GM12878 (cell line): ENCODE results near the gene PTPRN2. TPM values are rescaled to one million over a fixed set of nuclear protein-coding genes. Genes with fewer than 3 reads are reported as not detected.

ENCODE experiments used
- ATAC-seq: fragments of 200-7000 bp; cut with Tn5 transposase; 3 replicates; pipeline ENCODE4 v1.9.1; 2020; ENCODE audit warnings: mild to moderate bottlenecking, moderate library complexity
- BruUV-seq: library from RNA; stranded (reverse); fragments of 400-500 nt; replicated peaks from 2 replicates; lab custom pipeline; 2021; lab: Mats Ljungman, UMichigan
- CTCF ChIA-PET: fragments of 300-600 bp; sonication (Branson Sonifier 250); formaldehyde crosslinking; extraction: SDS; loops from one replicate; lab custom pipeline; 2021; ENCODE audit warnings: inconsistent platforms; lab: Yijun Ruan, JAX
- POLR2A ChIA-PET: fragments of 350-600 bp; formaldehyde crosslinking; extraction: SDS; loops from one replicate; lab custom pipeline; 2021; ENCODE audit warnings: inconsistent platforms; lab: Charles Lee
- RAD21 ChIA-PET: fragments of 300-600 bp; sonication (Branson Sonifier 250); formaldehyde crosslinking; loops from one replicate; lab custom pipeline; 2023; ENCODE audit warnings: antibody characterized with exemption; ENCODE audit not compliant: unreplicated experiment; lab: Charles Lee
- SMC1A ChIA-PET: fragments of 300-600 bp; sonication (Branson Sonifier 250); formaldehyde crosslinking; loops from one replicate; lab custom pipeline; 2023; ENCODE audit not compliant: unreplicated experiment, uncharacterized antibody; lab: Charles Lee
- DNase-seq: peaks from one replicate; pipeline ENCODE4 v3.0.0-alpha.2; 2011; ENCODE audit warnings: low read depth, low spot score
- FAIRE-seq: peaks from 3 replicates; lab custom pipeline; 2011; peaks lifted over from hg19 to GRCh38; lab: Jason Lieb, UNC
- H2AFZ ChIP-seq: 2 replicates; pipeline ENCODE4 v1.6.0; 2011; ENCODE audit warnings: low read depth, low read length, control low read depth; ENCODE audit not compliant: control insufficient read depth
- H3K27ac ChIP-seq: 2 replicates; pipeline ENCODE4 v1.5.1; 2011; ENCODE audit warnings: control low read depth; ENCODE audit not compliant: control insufficient read depth, insufficient read depth
- H3K27me3 ChIP-seq, 2 experiments: replicated peaks in 1 of 2; 2 replicates each; pipeline versions ENCODE4 v1.6.0 to v1.6.1; 2011; ENCODE audit warnings: low read length in 1 of 2; ENCODE audit not compliant: control insufficient read depth in 2 of 2, insufficient read depth in 2 of 2
- H3K36me3 ChIP-seq, 2 experiments: 2 replicates each; pipeline ENCODE4 v1.5.1; 2011; ENCODE audit warnings: low read length in 1 of 2; ENCODE audit not compliant: control insufficient read depth in 2 of 2, insufficient read depth in 2 of 2
- H3K4me1 ChIP-seq: 2 replicates; pipeline ENCODE4 v1.6.1; 2011; ENCODE audit warnings: mild to moderate bottlenecking, low read length, moderate library complexity, mixed read lengths; ENCODE audit not compliant: control insufficient read depth, insufficient read depth
- H3K4me2 ChIP-seq: 2 replicates; pipeline ENCODE4 v1.6.0; 2011; ENCODE audit warnings: control low read depth; ENCODE audit not compliant: control insufficient read depth, insufficient read depth
- H3K4me3 ChIP-seq: fragments of 200-600 bp; sonication (generic); 2 replicates; pipeline ENCODE4 v1.5.1; 2016
- H3K79me2 ChIP-seq: 2 replicates; pipeline ENCODE4 v1.6.0; 2011; ENCODE audit warnings: low read length; ENCODE audit not compliant: control insufficient read depth, insufficient read depth
- H3K9ac ChIP-seq: 2 replicates; pipeline ENCODE4 v1.8.0; 2011; ENCODE audit warnings: low read length, control low read depth, mixed read lengths; ENCODE audit not compliant: control insufficient read depth, insufficient read depth
- H3K9me3 ChIP-seq: replicated peaks from 3 replicates; pipeline ENCODE4 v1.5.1; 2011; ENCODE audit warnings: mild to moderate bottlenecking, low read length; ENCODE audit not compliant: control insufficient read depth, insufficient read depth
- H4K20me1 ChIP-seq: 2 replicates; pipeline ENCODE4 v1.6.0; 2011; ENCODE audit not compliant: control insufficient read depth, insufficient read depth
- ASH2L ChIP-seq: fragments of 300-600, 200-600 bp; sonication (generic); IDR thresholded peaks from 2 replicates; pipeline ENCODE4 v1.6.1; 2017; ENCODE audit warnings: low read depth, mild to moderate bottlenecking, borderline replicate concordance
- CBFB ChIP-seq: IDR thresholded peaks from 2 replicates; pipeline ENCODE4 v1.6.1; 2016; ENCODE audit warnings: antibody characterized with exemption, low read depth
- CBX5 ChIP-seq: sonication (generic); IDR thresholded peaks from 2 replicates; pipeline ENCODE4 v1.6.1; 2016; ENCODE audit warnings: low read depth, moderate library complexity, mild to moderate bottlenecking, inconsistent platforms
- CHD2 ChIP-seq: IDR thresholded peaks from 2 replicates; pipeline ENCODE4 v1.6.1; 2011; ENCODE audit warnings: low read depth, low read length, improper control_type of control experiment, borderline replicate concordance
- CHD4 ChIP-seq: fragments of 200-600 bp; sonication (generic); IDR thresholded peaks from 2 replicates; pipeline ENCODE4 v1.6.1; 2016; ENCODE audit warnings: mild to moderate bottlenecking
- FOXK2 ChIP-seq: fragments of 450-650 bp; IDR thresholded peaks from 2 replicates; pipeline ENCODE4 v1.6.1; 2017; ENCODE audit warnings: mild to moderate bottlenecking, moderate library complexity
- GATAD2B ChIP-seq: fragments of 450-650 bp; conservative IDR thresholded peaks from 2 replicates; pipeline ENCODE4 v1.6.1; 2017; ENCODE audit warnings: low read depth, mild to moderate bottlenecking, moderate library complexity
- LARP7 ChIP-seq: fragments of 450-650 bp; IDR thresholded peaks from 2 replicates; pipeline ENCODE4 v1.6.1; 2017; ENCODE audit warnings: mild to moderate bottlenecking
- NR2C1 ChIP-seq: fragments of 450-650 bp; IDR thresholded peaks from 2 replicates; pipeline ENCODE4 v1.6.1; 2017; ENCODE audit warnings: antibody characterized with exemption, mild to moderate bottlenecking, moderate library complexity
- PBX3 ChIP-seq: IDR thresholded peaks from 2 replicates; pipeline ENCODE4 v1.6.1; 2011; ENCODE audit warnings: mild to moderate bottlenecking, low read depth, low read length, moderate library complexity; ENCODE audit not compliant: insufficient replicate concordance
- RAD21 ChIP-seq: IDR thresholded peaks from 2 replicates; pipeline ENCODE4 v1.6.1; 2011; ENCODE audit warnings: mild to moderate bottlenecking, low read depth, low read length, moderate library complexity; ENCODE audit not compliant: insufficient read depth
- RAD51 ChIP-seq: fragments of 450-650 bp; IDR thresholded peaks from 2 replicates; pipeline ENCODE4 v1.6.1; 2016; ENCODE audit warnings: moderate library complexity, mild to moderate bottlenecking, inconsistent platforms
- SIX5 ChIP-seq: IDR thresholded peaks from 2 replicates; pipeline ENCODE4 v1.6.1; 2011; ENCODE audit warnings: mild to moderate bottlenecking, low read depth, low read length, moderate library complexity; ENCODE audit not compliant: severe bottlenecking
- SREBF2 ChIP-seq: IDR thresholded peaks from 2 replicates; pipeline ENCODE4 v1.6.1; 2012; ENCODE audit warnings: mild to moderate bottlenecking, low read length
- ZNF207 ChIP-seq: fragments of 450-650 bp; IDR thresholded peaks from 2 replicates; pipeline ENCODE4 v1.6.1; 2014; ENCODE audit warnings: antibody characterized with exemption, mild to moderate bottlenecking, borderline replicate concordance
- WGBS: methylation state at CpG from one replicate; pipeline ENCODE4 v1.1.6; 2016; ENCODE audit warnings: low lambda C conversion rate; ENCODE audit not compliant: insufficient replicate concordance, insufficient coverage; ENCODE audit errors: missing lambda C conversion rate; 5-methylcytosine and 5-hydroxymethylcytosine counted together
- in situ Hi-C: fragments of 300-500 bp; cut with MboI; formaldehyde crosslinking; loops from 9 replicates; pipeline ENCODE4 v1.14.3; 2018; ENCODE audit warnings: mixed read lengths
- intact Hi-C: fragments of 100-400 bp; cut with micrococcal nuclease; formaldehyde crosslinking; loops from one replicate; pipeline ENCODE4 v1.14.2; 2022; ENCODE audit not compliant: unreplicated experiment
- polyA plus RNA-seq, 11 experiments: library from polyadenylated mRNA; depleted of rRNA in 4 of 11; unstranded in 6 of 11; stranded (reverse) in 5 of 11; fragments of >200 nt; fragmentation: Nextera tagmentation in 4 of 11; fragmentation: Illumina TruSeq in 1 of 11; extraction: Ambion mirVana in 4 of 11; extraction: Trizol in 1 of 11; gene quantifications; 1 replicate in 1 of 11; 2 replicates in 10 of 11; pipeline versions ENCODE4 v1.2.1 to v1.2.3, GENCODE V29; 2011 to 2016; ENCODE audit warnings: inconsistent platforms in 2 of 11, missing spikeins in 2 of 11, low read depth in 1 of 11
- total RNA-seq, 4 experiments: library from RNA; depleted of rRNA in 3 of 4; stranded (reverse); fragments of >200 nt in 3 of 4; fragmentation: Illumina TruSeq in 1 of 4; extraction: Trizol in 1 of 4; gene quantifications; 2 replicates each; pipeline versions ENCODE4 v1.2.1 to v1.2.3, GENCODE V29; 2013 to 2021
- TF ChIP-seq, protein P1 (sequence below): fragments of 450-650 bp; IDR thresholded peaks from 2 replicates; pipeline ENCODE4 v1.6.1; 2016; ENCODE audit warnings: mild to moderate bottlenecking, moderate library complexity, borderline replicate concordance
- TF ChIP-seq, protein P2 (sequence below): IDR thresholded peaks from 2 replicates; pipeline ENCODE4 v1.6.1; 2011; ENCODE audit warnings: low read depth, mild to moderate bottlenecking, low read length, moderate library complexity, borderline replicate concordance; ENCODE audit errors: extremely low read depth
- TF ChIP-seq, protein P3 (sequence below): IDR thresholded peaks from 2 replicates; pipeline ENCODE4 v1.6.1; 2011; ENCODE audit warnings: borderline replicate concordance, low read depth, mild to moderate bottlenecking, moderate library complexity, mixed read lengths, low read length; ENCODE audit not compliant: insufficient read depth; ENCODE audit errors: extremely low read length

Gene PTPRN2
- total and polyA plus RNA-seq, 10 of the 15 experiments (the other 5 are each of a cell fraction or from before 2014, with no cell fraction given) = 5.4 TPM; not detected in 9

GRCh38 chr7:158187694-158187994 is 400.0 kb downstream of the PTPRN2 start:
- H3K36me3 ChIP-seq = no peaks in the 10 kb centered on the region
- DNase-seq = no peak
- H3K27ac ChIP-seq = no peak overlapping the region
- in situ Hi-C loops = no loop called here
- TF ChIP-seq CBFB (no peak), CHD2 (no peak), RAD21 (no peak), SREBF2 (no peak), SIX5 (no peak), LARP7 (no peak), ASH2L (no peak), GATAD2B (no peak), ZNF207 (no peak), NR2C1 (no peak), RAD51 (no peak), PBX3 (no peak), CHD4 (no peak), CBX5 (no peak), FOXK2 (no peak)
- TF ChIP-seq, protein P1, sequence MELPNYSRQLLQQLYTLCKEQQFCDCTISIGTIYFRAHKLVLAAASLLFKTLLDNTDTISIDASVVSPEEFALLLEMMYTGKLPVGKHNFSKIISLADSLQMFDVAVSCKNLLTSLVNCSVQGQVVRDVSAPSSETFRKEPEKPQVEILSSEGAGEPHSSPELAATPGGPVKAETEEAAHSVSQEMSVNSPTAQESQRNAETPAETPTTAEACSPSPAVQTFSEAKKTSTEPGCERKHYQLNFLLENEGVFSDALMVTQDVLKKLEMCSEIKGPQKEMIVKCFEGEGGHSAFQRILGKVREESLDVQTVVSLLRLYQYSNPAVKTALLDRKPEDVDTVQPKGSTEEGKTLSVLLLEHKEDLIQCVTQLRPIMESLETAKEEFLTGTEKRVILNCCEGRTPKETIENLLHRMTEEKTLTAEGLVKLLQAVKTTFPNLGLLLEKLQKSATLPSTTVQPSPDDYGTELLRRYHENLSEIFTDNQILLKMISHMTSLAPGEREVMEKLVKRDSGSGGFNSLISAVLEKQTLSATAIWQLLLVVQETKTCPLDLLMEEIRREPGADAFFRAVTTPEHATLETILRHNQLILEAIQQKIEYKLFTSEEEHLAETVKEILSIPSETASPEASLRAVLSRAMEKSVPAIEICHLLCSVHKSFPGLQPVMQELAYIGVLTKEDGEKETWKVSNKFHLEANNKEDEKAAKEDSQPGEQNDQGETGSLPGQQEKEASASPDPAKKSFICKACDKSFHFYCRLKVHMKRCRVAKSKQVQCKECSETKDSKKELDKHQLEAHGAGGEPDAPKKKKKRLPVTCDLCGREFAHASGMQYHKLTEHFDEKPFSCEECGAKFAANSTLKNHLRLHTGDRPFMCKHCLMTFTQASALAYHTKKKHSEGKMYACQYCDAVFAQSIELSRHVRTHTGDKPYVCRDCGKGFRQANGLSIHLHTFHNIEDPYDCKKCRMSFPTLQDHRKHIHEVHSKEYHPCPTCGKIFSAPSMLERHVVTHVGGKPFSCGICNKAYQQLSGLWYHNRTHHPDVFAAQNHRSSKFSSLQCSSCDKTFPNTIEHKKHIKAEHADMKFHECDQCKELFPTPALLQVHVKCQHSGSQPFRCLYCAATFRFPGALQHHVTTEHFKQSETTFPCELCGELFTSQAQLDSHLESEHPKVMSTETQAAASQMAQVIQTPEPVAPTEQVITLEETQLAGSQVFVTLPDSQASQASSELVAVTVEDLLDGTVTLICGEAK = no peak
- TF ChIP-seq, protein P2, sequence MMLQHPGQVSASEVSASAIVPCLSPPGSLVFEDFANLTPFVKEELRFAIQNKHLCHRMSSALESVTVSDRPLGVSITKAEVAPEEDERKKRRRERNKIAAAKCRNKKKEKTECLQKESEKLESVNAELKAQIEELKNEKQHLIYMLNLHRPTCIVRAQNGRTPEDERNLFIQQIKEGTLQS = no peak
- TF ChIP-seq, protein P3, sequence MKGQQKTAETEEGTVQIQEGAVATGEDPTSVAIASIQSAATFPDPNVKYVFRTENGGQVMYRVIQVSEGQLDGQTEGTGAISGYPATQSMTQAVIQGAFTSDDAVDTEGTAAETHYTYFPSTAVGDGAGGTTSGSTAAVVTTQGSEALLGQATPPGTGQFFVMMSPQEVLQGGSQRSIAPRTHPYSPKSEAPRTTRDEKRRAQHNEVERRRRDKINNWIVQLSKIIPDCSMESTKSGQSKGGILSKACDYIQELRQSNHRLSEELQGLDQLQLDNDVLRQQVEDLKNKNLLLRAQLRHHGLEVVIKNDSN = no peak
- POLR2A ChIA-PET = no interaction called here
- no peaks in the 10 kb centered on the region for H4K20me1 ChIP-seq
- no peak overlapping the region for H3K4me2 ChIP-seq
- 63% methylated on average over 7 of the region's 7 CpGs for WGBS
- intact Hi-C loops = no loop called here
- no peak overlapping the region for H3K4me3 ChIP-seq
- no peak overlapping the region for H3K9ac ChIP-seq
- RAD21 ChIA-PET = no interaction called here
- CTCF ChIA-PET = interaction anchor here (1.3 kb wide), 1 partner anchor 25 kb away, joined by 3 read pairs; no protein-coding TSS in a partner anchor
- ATAC-seq = no peak
- SMC1A ChIA-PET = no interaction called here
- no peaks in the 10 kb centered on the region for H3K27me3 ChIP-seq
- no peaks in the 10 kb centered on the region for H3K79me2 ChIP-seq
- H2AFZ ChIP-seq = no peak overlapping the region
- no peaks in the 10 kb centered on the region; the same call in 2 of the 3 replicates for H3K9me3 ChIP-seq
- no TSS peak for BruUV-seq
- no peak for FAIRE-seq
- H3K4me1 ChIP-seq = no peaks in the 10 kb centered on the region
